ENCODE data around the gene RNF141.

The RNF141 gene

GRCh38 chr11:10561947-10562346 is 21.0 kb upstream of the RNF141 start:
- Histone ChIP-seq H3K4me3 (no peak overlapping the region), H3K4me1 (no peaks in the 10 kb centered on the region), H3K9me3 (no peaks in the 10 kb centered on the region), H3K27ac (no peak overlapping the region), H3K27me3 (no peaks in the 10 kb centered on the region), H3K36me3 (peaks cover 0 to 16% (median 12%) of the 10 kb centered on the region in 3 donors)
- TF ChIP-seq CTCF (IDR thresholded peaks at IDR 0.05), result no peak
- intact Hi-C loops (cut with DNase I; ENCODE audit: low total_unique reads), result loop anchor here (10.0 kb wide), 2 partner anchors 157 to 173 kb away; no protein-coding TSS in a partner anchor
- DNase-seq, result no peak

- no peak overlapping the region for H3K4me3 ChIP-seq
- no peaks in the 10 kb centered on the region for H3K4me1 ChIP-seq
- no peak overlapping the region for H3K27ac ChIP-seq
- H3K36me3 ChIP-seq, result peaks cover 0 to 16% (median 12%) of the 10 kb centered on the region in 3 donors
- no peaks in the 10 kb centered on the region for H3K27me3 ChIP-seq
- TF ChIP-seq CTCF (IDR thresholded peaks at IDR 0.05), result no peak
- no peaks in the 10 kb centered on the region for H3K9me3 ChIP-seq
- intact Hi-C loops (cut with DNase I; ENCODE audit: low total_unique reads), result loop anchor here (10.0 kb wide), 2 partner anchors 156 to 174 kb away; no protein-coding TSS in a partner anchor
- no peak for DNase-seq
These were observed 20.2 kb upstream of the RNF141 start for GRCh38 chr11:10561043-10561818.

- H3K4me1 ChIP-seq, result no peaks in the 10 kb centered on the region
- H3K36me3 ChIP-seq, result peaks cover 0 to 16% (median 12%) of the 10 kb centered on the region in 3 donors
- intact Hi-C loops (cut with DNase I; ENCODE audit: low total_unique reads), result no loop called here
- no peak overlapping the region for H3K27ac ChIP-seq
- H3K27me3 ChIP-seq, result no peaks in the 10 kb centered on the region
- no peak for TF ChIP-seq CTCF (IDR thresholded peaks at IDR 0.05)
- H3K9me3 ChIP-seq, result no peaks in the 10 kb centered on the region
- no peak overlapping the region for H3K4me3 ChIP-seq
- no peak for DNase-seq
These were observed 17.3 kb upstream of the RNF141 start for GRCh38 chr11:10558288-10558687.

GRCh38 chr11:10556590-10556989 is 15.6 kb upstream of the RNF141 start:
- intact Hi-C loops (cut with DNase I; ENCODE audit: low total_unique reads), result no loop called here
- H3K27ac ChIP-seq, result no peak overlapping the region
- H3K4me1 ChIP-seq, result no peaks in the 10 kb centered on the region
- H3K36me3 ChIP-seq, result peaks cover 0 to 16% (median 12%) of the 10 kb centered on the region in 3 donors
- H3K9me3 ChIP-seq, result peaks cover 0 to 6% (median 5%) of the 10 kb centered on the region in 3 donors
- TF ChIP-seq CTCF (IDR thresholded peaks at IDR 0.05), result no peak
- DNase-seq, result no peak
- H3K4me3 ChIP-seq, result no peak overlapping the region
- H3K27me3 ChIP-seq, result no peaks in the 10 kb centered on the region

- Histone ChIP-seq H3K36me3 (no peaks in the 10 kb centered on the region), H3K4me1 (no peaks in the 10 kb centered on the region), H3K9me3 (peaks cover 0 to 6% (median 5%) of the 10 kb centered on the region in 3 donors), H3K27me3 (no peaks in the 10 kb centered on the region), H3K4me3 (no peak overlapping the region), H3K27ac (no peak overlapping the region)
- no peak for TF ChIP-seq CTCF (IDR thresholded peaks at IDR 0.05)
- intact Hi-C loops (cut with DNase I; ENCODE audit: low total_unique reads), result no loop called here
- no peak for DNase-seq
These were observed 10.9 kb upstream of the RNF141 start for GRCh38 chr11:10551845-10552352.

Data from tibial artery (tissue), 4 donors.